NCI-H446 (cell line): ENCODE measurements around the gene CYP46A1.
A peak's percentile ranks its signal among the peaks of the same experiment; 100 is the strongest.

Experiments used
- DNase-seq, 2 experiments: peaks; one replicate each; lab custom pipeline; 2025; lab: John Stamatoyannopoulos, UW

Gene CYP46A1

DNA sequence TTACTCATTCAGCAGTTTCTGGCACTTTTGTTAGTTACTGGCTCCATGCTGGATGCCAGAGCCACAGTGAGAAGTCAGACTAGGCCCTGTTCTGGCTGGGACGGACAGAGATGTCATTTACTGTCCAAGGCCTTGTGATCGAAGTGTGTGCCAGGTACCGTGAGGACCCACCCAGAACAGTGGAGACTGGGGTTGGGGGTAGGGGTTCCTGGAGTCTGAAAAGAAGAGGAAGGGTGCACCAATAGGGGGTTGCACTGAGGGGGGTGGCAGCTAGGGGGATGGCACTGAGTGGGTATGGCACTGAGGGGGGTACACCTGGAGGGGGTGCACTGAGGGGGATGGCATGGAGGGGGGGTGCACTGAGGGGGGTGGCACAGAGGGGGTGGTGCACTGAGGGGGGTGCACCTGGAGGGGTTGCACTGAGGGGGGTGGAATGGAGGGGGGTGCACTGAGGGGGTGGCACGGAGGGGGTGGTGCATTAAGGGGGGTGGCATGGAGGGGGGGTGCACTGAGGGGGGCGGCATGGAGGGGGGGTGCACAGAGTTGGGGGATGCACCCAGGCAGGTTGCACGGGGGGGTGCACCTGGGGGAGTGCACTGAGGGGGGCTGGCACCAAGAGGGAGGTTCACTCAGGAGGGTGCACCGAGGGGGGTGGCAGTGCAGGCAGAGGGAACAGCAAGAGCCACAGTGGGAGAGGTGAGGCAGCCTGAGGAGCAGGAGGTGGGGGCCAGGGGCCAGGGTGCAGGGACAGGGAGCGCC is 10.6 kb upstream of the CYP46A1 start:
- no peak for DNase-seq

DNA sequence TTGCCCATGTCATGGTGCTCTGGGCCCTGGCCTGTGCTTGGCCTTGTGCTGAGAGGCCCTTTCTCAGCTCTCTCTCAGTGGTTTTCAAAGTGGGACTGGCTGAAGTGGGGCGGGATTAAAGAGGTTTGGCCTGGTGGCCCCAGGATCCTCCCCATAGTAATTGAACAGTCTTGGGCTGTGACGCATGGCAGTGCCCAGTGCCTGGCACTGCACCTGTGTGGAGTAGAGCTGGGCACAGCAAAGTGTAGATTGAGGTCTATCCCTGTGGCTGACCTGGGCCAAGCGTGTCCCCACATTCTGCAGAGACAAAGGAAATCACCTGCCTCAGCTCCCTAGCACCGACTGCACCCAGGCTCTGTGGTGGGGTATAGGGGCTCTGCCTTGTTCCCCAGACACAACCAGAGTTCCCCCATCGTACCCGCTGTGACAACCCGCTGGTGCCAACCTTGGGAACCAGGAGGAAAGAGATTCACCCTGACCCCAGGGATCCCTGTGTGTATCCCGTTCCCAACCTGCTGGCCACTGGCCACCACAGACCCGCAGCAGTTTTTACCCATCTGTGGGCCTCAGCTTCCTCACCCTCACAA is 9.9 kb upstream of the CYP46A1 start:
- DNase-seq, result no peak

DNA sequence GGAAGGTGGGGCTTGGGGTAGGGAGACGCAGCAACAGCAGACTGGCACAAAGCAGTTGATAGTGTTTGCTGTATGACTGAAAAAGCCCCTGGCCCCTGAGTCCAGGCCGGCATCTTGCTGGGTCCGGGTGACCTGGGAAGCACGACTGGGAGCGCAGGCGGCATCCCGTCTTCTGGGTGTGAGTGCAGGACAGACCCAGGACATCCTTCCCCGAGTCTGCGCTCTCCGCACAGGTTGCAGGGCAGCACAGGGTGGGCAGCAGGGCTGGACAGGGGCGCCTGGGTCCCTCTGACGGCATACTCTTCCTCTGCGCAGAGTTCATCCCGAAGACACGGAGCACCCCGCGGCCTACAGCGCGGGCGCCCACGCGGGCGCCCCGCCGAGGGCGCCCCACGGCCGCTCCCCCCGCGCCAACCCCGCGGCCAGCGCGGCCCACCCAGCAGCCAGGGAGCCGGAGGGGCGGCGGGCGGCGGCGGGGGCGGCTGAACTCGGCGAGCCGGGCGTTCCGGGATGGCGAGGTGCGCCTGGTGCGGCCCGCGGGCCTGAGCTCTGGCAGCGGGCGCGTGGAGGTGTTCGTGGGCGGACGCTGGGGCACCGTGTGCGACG is 9.2 kb upstream of the CYP46A1 start:
- DNase-seq, result no peak

DNA sequence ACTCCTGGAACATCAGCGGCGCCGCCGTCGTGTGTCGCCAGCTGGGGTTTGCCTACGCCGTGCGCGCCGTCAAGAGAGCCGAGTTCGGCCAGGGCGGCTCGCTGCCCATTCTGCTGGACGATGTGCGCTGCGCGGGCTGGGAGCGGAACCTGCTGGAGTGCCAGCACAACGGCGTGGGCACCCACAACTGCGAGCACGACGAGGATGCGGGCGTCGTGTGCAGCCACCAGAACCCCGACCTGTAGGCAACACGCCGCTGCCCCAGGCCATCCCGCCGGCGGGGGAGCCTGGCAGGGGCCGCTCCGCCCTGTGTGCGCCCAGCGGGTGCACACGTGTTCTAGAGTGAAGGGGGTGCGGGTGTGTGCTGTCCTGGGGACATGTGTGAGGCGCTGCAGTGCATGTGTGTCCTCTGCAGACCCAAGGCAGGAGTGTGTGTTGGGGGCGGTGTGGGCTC is 8.7 kb upstream of the CYP46A1 start:
- DNase-seq, result no peak

DNA sequence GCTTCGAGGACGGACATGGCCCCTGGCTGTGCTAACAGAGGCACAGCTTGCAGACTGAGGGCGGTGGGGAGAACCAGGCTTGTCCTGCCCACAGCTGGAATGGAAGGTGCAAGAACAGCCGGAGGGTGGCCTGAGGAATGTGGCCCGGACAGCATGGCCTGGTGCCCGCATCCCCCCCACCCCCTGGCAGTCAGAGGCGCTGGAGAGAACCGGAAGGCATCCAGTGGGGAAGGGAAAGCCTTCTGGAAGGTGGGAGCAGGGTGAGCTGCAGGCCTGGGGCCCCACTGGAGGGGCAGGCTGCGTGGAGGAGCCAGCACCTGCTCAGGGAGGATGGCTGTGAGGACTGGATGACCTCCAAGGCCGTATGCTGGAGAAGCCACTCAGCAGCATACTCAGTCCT is 8.1 kb upstream of the CYP46A1 start:
- DNase-seq, result no peak

DNA sequence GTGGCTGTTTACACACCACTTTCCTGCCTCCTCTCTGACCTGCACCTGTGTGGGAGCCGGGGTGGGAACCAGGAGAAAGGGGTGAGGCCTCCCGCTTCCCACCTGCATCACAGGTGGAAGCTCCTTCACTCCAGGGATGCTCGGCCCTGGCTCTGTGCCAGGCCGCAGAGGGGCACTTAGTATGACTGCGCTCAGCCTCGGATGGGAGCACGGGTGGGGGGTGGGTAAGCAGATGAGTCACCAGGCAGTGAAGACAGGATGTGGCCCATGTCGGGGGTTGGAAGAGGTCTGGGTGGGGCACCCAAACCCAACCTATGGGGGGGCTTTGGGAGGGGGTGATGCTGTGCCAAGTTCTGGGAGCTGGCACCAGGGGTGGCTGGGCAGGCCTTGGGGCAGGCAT is 7.4 kb upstream of the CYP46A1 start:
- no peak for DNase-seq

DNA sequence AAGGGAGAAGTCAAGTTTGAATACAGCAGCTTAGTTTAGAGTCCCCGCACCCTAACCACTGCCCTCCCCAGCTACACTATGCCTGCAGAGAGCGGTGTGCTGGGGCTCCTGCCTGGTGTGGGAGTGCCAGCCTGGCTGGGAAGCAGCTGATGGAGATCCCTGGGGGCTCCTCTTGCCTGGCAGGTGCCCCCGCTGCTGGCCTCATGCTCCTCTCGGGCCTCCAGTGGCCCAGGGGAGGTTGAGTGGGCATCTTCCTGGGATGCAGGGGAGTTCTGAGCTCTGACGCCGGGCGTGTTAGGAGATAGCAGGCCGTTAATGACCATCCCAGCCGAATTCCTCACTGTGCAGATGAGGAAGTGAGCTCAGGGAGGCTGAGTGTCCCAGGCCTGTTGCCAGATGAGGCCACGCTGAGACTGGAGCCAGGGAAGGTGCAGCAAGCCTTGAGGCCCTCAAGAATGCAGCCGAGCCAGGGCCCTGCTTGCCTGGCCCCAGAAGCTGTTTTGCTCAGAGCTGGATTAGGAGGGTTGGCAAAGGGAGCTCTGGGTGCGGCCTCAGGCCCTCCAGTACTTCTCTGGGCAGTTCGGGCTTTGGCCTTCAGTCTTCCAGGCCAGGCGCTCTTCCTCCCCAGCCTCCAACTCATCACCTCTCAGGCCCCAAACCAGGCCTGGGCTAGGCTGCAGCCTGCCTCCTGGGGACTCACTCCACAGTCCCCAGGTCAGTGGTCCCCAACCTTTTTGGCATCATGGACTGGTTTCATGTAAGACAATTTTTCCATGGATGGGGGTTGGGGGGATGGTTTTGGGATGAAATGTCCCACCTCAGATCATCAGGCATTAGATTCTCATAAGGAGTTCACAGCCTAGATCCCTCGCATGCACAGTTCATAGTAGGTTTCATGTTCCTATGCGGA is 6.6 kb upstream of the CYP46A1 start:
- DNase-seq, result no peak

DNA sequence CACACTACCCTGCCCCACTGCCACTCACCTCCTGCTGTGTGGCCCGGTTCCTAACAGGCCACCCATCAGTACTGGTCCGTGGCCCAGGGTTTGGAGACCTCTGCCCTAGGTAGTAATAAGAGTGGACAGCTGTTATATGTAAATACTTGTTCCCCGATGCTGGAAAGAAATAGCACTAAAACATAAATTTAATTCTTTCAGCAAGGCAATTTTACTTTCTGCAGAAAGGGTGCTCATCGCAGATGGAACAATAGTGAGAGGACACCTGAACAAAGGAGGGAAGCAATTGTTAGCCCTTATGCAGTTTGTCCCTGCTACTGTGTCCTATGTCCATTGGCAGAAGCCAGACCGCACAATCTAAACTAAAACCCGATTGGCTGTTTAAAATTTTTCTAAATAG is 5.9 kb upstream of the CYP46A1 start:
- no peak for DNase-seq

DNA sequence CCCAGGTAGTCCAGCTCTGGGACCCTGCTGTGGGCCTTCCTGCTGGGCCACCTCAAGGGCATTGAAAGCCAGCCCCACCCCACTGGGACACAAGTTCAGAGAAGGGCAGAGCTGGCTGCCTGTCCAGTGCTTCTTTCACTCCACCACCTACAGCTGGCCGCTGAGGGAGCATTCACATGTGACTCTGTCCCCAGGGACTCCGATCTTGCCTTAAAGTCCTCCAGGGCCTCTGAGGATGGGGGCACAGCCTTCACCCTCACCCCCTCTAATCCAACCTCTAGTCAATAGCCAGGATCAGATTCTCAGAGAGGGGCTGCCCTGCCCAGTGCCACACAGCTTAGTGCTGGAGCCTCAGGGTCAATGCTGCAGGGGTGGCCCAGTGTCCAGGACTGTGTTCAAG is 5.0 kb upstream of the CYP46A1 start:
- DNase-seq, result no peak

DNA sequence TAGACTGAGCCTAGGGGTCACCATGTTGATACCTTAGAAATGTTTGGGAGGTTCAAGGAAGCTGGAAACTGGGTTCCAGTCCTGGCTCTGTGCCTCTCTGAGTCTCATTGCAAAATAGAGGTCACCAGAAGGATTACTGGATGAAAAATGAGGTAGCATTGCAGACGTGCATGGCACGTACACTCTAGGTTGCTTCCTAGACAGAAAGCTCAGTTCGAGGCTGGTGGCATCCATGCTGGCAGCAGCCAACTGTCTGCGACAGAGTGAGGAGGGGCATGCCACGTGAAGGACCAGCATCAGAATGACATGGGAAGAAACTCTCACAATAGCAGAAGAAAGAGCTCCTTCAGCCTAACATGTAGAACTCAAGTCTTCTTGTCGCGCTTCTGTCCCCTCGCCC is 4.6 kb upstream of the CYP46A1 start:
- no peak for DNase-seq

DNA sequence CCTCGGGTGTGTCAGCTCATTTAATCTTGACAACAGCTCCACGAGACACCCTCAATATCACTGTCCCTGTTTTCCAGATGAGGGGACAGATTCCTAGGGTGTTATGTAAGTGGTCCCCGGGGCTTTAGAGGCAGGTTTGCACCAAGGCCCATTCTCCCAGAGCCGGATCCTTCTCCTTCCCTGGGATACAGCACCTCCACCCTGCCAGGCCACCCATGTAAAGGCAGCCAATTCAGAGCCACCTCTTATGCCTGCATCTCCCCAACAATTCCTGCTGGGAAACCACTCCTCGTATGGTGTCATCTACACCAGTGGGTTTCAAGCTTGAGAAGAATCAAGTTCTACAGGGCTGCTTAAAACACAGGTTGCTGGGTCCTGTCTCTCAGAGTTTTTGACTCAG is 4.1 kb upstream of the CYP46A1 start:
- DNase-seq, result no peak

DNA sequence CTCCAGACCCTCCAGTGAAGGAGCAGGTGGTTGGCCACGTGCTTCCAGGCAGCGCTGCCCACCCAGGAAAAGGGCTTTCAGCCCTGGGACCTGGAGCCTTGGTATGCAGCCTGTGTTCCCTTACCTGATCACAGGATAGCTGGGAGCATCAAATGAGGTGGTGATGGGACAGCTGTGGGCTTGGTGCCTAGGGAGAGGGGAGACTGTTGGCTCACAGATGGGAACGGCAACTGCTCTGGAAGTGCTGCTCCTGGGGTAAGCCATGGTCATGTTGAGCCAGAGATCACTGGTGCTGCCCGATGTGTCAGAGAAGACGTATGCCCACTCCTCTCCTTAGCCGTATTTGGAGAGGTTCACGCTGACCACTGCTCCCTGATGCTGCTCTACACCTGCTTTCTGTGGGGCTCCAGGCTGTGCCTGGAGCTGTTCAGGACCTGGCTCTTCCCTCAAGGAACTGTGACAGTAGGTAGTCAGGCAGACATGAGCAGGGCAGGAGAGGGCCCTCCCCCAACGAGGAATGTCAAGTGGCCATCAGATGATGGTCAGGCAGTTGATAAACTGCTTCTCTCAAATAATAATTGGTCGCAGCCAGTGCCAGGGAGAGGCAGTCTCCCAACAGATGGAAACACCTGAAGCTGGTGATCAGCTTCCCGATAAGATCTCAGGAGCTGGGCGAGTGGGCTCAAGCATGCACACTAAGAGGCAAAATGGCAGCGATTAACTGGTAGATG is 2.8 kb upstream of the CYP46A1 start:
- DNase-seq, result no peak

DNA sequence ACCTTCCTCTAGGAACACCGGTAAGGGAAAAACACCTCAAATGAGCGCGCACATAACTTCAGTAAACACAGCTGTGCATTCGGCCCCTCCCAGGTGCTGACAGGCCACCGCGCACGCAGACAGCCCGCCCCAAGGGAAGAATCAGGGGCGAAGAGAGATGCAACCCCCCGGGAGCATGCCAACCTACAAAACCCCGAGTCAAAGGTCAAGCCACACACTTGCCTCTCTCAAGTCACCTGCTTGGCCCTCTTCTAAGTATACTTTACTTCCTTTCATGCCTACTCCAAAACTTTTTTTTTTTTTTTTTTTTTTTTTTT is 2.3 kb upstream of the CYP46A1 start:
- DNase-seq, result no peak

DNA sequence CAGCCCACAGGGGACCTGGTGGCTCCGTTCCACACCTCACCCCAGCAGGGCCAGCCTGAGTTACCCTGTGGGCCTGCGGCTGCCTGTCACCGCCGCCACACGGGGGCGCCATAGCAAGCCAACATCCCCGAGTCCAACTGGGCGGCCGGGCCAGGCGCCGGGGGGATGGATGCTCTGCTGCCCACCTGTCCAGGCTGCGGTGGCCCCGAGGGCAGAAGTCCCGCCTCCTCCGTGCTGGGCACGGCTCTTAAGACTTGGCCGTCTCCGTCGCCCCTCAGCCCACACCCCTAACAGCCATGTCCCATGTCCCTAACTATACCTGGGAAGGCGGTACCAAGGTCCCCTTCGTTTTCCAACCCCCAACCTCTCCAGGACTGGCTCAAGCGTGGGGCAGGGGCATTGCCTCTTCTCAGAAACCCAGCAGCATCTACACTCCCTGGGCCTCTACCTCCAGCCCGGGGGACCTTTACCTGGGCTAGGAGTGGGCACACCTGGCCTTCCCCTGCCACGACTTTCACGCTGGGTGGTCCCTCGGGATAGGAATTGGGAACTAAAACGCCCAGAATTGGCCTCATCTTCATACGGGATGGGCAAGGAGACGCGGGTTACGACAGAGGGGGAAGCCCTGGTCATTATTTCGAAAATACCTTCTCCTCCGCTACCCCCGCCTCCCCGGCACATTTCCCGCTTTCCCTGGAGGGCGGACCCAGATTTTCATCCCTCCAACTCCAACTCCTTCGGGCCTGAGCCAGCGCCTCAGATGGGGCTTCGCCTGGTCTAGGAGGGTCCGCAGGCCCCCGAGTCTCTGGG is 1.1 kb upstream of the CYP46A1 start:
- DNase-seq, result peak; percentile 32 to 85

DNA sequence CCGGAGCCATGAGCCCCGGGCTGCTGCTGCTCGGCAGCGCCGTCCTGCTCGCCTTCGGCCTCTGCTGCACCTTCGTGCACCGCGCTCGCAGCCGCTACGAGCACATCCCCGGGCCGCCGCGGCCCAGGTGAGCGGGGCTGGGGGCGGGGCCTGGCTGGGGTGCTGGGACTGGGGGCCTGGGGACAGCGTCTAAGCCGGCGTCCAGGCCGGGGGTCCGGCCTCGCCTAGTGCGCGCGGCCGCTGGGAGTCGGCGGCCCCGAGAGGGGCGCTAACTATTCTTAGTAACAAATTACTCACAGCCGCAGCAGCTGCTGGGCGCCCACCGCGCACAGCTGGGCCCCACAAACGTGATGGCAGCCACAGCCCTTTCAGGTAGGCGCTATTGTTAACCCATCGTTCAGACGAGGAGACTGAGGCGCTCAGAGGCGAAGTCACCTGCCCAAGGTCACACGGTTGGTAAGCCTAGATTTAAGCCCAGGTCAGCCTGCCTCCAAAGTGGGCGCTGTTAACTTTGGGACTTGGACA is 374 bp downstream of the CYP46A1 start:
- DNase-seq, result no peak

DNA sequence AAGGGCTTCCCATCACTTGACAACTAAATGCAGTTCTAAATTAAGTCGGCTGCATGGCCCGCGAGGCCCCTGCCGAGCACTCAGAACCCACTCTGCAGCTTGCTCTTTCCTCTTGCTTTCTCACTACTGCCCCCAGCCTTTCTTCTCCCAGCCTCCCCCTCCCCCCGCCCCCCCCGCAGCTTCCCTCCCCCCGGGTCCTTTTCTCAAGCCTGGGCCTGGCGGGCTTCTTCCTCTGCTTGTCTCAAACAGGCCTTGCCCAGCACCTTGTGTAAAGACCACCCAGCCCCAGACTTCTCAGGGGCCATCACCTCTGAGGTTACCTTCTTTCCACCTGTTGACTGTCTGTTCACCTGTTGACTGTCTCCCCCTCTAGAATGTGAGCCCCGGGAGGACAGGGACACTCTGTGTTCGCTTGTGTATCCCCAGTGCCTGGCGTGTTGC is 1.1 kb downstream of the CYP46A1 start:
- no peak for DNase-seq

DNA sequence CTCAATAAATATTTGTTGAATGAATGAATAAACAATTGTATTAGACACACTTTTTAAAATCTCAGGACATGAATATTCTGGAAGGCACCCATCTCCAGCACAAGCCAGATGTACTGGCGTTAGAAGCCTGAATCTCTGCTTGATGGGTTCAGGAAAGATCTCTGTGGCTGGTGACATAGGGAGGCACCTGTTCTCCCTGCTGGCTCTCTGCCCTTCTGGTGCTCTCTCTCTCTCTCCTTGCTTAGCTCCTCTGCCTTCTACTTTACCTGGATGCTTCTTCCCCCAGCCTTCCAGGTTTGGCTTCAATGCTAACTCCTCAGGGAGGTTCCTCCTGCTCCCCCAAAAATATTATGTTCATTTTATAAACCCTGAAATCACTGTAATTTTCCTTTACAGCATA is 1.5 kb downstream of the CYP46A1 start:
- DNase-seq, result no peak

DNA sequence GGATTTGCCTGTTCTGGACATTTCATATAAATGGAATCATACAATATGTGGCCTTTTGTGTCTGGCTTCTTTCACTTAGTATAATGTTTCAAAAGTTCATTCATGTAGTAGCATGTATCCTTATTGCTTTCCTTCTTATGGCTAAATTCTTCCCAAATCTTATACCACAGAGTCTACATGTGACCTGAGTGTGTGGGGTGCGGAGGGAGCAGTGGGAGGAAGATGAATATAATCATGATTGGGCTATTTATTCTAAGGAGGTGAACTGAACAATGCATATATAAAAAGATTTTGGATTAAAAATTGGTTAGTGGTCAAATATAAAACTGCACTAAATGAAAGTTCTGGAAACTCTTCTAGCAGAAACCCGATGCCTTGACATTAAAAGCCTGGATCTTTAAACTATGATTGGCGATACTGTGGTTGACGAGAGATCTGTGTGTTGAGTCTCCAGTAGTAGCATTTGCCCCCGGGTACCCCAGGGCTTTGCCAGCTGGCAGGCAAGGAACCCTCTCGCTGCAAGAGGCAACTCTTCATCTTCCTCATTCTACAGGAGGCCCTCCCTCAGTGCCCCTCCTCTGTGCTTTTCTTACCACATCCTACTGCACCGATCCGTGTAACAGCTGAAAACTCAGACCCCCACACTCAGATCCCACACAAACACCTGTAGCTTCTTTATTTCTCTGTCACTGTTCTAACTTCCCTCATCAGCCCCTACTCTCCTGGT is 2.6 kb downstream of the CYP46A1 start:
- no peak for DNase-seq

DNA sequence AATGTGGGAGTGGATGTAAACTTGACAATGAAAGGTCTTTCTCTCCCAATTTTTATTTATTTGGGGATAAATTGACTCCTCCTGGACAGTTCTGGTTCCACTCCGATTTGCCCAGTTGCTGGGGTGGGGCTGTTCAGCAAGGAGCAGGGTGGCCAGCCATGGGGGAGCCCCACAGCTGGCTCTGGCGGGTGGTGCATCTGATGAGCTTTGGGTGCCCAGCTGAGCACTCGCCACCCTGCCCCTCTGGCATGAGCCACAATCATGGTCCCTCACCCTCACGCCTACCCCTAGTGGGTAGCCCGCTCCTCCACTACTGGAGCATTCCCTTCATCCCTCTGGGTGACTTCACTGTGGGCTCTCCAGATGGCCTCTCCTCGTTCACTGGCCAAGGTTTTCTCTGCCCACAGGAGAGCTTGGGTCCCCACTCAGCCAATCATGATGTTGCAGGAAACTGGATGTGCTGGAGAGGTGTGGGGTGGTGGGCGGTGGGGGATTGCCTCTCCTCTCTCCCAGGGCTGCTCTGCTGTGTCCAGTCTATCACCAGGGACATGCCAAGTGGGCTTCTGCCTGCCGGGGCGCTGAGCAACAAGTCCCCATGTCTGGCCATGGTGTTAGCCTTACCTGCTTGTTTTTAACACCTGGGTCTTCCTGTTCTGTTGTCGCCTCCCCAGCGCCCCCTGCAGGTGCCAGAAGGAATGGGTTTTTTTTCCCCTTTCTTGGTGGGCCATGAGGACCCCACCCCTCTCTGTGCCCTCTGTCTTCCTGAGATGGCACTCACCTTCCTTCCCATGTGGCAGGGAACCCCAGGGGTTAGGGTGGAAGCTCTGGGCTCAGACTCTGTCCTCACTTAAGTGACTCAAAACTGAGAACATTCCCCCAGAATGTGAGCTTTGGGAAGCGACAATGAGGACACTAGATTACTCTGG is 3.4 kb downstream of the CYP46A1 start:
- no peak for DNase-seq
